OCI-LY7 (cell line): ENCODE results near the gene C11orf52. TPM values are rescaled to one million over a fixed set of nuclear protein-coding genes. Genes with fewer than 3 reads are reported as not detected.

Experiments
- BruUV-seq: library from RNA; stranded (reverse); fragments of 400-500 nt; replicated peaks from 2 replicates; lab custom pipeline; 2021; lab: Mats Ljungman, UMichigan
- CTCF ChIA-PET: fragments of 300-600 bp; sonication (Branson Sonifier 250); formaldehyde crosslinking; loops from one replicate; lab custom pipeline; 2022; ENCODE audit warnings: antibody characterized with exemption; ENCODE audit not compliant: unreplicated experiment; lab: Charles Lee
- POLR2A ChIA-PET: fragments of 300-600 bp; sonication (Branson Sonifier 250); formaldehyde crosslinking; loops from one replicate; lab custom pipeline; 2022; ENCODE audit warnings: antibody characterized with exemption; lab: Charles Lee
- DNase-seq: peaks from one replicate; pipeline ENCODE4 v3.0.0-alpha.2; 2015; ENCODE audit warnings: low spot score
- H2AFZ ChIP-seq: fragments of 200-600 bp; sonication (generic), shearing (Covaris generic); 2 replicates; pipeline ENCODE4 v1.6.1; 2014; ENCODE audit warnings: mild to moderate bottlenecking, antibody characterized with exemption, low read length, moderate library complexity
- H3K27ac ChIP-seq: fragments of 200-600 bp; sonication (generic); 2 replicates; pipeline ENCODE4 v1.5.1; 2014; ENCODE audit warnings: mixed run types, low read depth, mild to moderate bottlenecking, moderate library complexity, low read length, inconsistent platforms; ENCODE audit not compliant: poor library complexity, severe bottlenecking
- H3K36me3 ChIP-seq: fragments of 200-600 bp; sonication (generic); 2 replicates; pipeline ENCODE4 v1.6.1; 2014; ENCODE audit warnings: mild to moderate bottlenecking, antibody characterized with exemption, low read length, moderate library complexity, mixed read lengths; ENCODE audit not compliant: insufficient read depth
- H3K4me1 ChIP-seq: fragments of 200-600 bp; sonication (generic); 2 replicates; pipeline ENCODE4 v1.5.1; 2014; ENCODE audit warnings: mild to moderate bottlenecking, low read length; ENCODE audit not compliant: insufficient read depth, poor library complexity, severe bottlenecking
- H3K4me2 ChIP-seq: fragments of 200-600 bp; sonication (generic); 2 replicates; pipeline ENCODE4 v1.6.1; 2014; ENCODE audit warnings: mild to moderate bottlenecking, low read length
- H3K4me3 ChIP-seq: fragments of 200-600 bp; sonication (generic); 2 replicates; pipeline ENCODE4 v1.5.1; 2014; ENCODE audit warnings: mild to moderate bottlenecking, low read depth, low read length; ENCODE audit not compliant: poor library complexity, severe bottlenecking
- H3K79me2 ChIP-seq: fragments of 200-600 bp; sonication (generic); 2 replicates; pipeline ENCODE4 v1.6.1; 2016; ENCODE audit warnings: low read depth, mild to moderate bottlenecking, low read length, moderate library complexity, mixed read lengths; ENCODE audit not compliant: insufficient read depth
- H3K9me2 ChIP-seq: fragments of 200-600 bp; sonication (generic); 2 replicates; pipeline ENCODE4 v1.6.1; 2016; ENCODE audit warnings: mild to moderate bottlenecking, low read length, mixed read lengths; ENCODE audit not compliant: insufficient read depth
- H3K9me3 ChIP-seq: fragments of 200-600 bp; sonication (generic); 2 replicates; pipeline ENCODE4 v1.6.1; 2014; ENCODE audit warnings: mild to moderate bottlenecking, mixed run types, low read length, mixed read lengths
- H4K20me1 ChIP-seq: fragments of 200-600 bp; sonication (generic); 2 replicates; pipeline ENCODE4 v1.6.1; 2014; ENCODE audit warnings: mild to moderate bottlenecking, antibody characterized with exemption, low read length, moderate library complexity, mixed read lengths; ENCODE audit not compliant: insufficient read depth
- EZH2phosphoT487 ChIP-seq: fragments of 200-600 bp; sonication (generic); IDR thresholded peaks from 2 replicates; pipeline ENCODE4 v1.6.1; 2018; ENCODE audit warnings: low read depth, borderline replicate concordance, mild to moderate bottlenecking, mixed run types, antibody characterized with exemption, low read length, moderate library complexity, mixed read lengths
- intact Hi-C: fragments of 100-400 bp; cut with micrococcal nuclease; formaldehyde crosslinking; loops from one replicate; pipeline ENCODE4 v1.10.0; 2022; ENCODE audit not compliant: unreplicated experiment
- total RNA-seq, 2 experiments: library from RNA; depleted of rRNA in 1 of 2; stranded (reverse); fragments of >200 nt in 1 of 2; shearing (Covaris generic) in 1 of 2; gene quantifications; 2 replicates each; pipeline ENCODE4 v1.2.3, GENCODE V29; 2014 to 2022
- TF ChIP-seq, protein P1 (sequence below): fragments of 200-600 bp; sonication (generic); conservative IDR thresholded peaks from 2 replicates; pipeline ENCODE4 v1.5.1; 2014; ENCODE audit warnings: mild to moderate bottlenecking, antibody characterized with exemption, low read length, moderate library complexity, mixed read lengths

The C11orf52 gene
- total RNA-seq, 2 experiments from 2014 or later, result not detected

DNA sequence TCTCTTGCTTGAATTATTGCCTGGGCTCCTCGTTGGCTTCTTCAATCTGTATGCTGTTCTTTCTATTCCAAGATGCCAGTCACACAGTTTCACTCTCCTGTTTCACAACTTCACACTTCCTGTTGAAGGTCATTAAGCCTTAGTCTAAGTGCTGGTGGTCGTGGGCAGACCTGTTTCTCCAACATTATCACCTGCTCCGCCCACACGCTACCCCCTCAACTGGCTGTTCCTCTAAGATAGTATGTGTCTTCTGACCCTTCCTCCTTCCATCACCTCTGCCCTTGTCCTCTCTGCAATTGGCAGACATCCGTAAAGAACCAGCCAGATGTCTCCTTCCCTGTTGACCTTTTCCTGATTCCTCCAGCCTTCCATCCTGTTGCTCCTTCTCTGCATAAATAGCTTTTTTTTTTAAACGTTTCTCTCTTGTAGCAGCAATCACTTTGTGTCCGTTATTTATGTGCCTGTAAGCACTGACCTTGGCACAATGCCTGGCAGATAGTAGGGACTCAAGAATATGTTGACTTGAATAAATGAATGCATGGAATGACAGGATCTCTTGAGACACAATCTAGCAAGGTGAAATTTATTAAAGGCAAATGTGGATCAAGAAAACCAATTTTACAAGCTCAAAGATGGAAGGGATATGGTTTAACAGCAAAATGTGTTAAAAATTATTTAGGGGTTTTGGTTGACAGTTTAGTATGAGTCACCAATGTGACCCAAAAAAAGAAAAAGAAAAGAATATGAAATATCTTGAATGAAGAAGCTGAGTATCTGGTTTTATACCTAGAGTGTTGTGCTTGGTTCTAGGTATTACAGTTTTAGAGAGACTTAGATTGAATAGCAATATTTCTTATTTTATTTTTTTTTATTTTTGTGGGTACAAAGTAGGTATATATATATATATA, 31.1 kb downstream of the C11orf52 start:
- peaks cover 13% of the 10 kb centered on the region for H3K4me1 ChIP-seq
- no peaks in the 10 kb centered on the region for H3K79me2 ChIP-seq
- DNase-seq, result no peak
- H3K9me2 ChIP-seq, result no peaks in the 10 kb centered on the region
- CTCF ChIA-PET, result no interaction called here
- no peaks in the 10 kb centered on the region for H3K36me3 ChIP-seq
- no TSS peak for BruUV-seq
- no peaks in the 10 kb centered on the region for H4K20me1 ChIP-seq
- H3K4me3 ChIP-seq, result no peak overlapping the region
- no peak overlapping the region for H3K27ac ChIP-seq
- H2AFZ ChIP-seq, result no peak overlapping the region
- POLR2A ChIA-PET, result interaction anchor here (0.7 to 1.9 kb wide), 6 partner anchors 9 to 582 kb away, joined by 3 to 7 read pairs (median 4); no protein-coding TSS in a partner anchor
- intact Hi-C loops, result no loop called here
- TF ChIP-seq, protein P1, sequence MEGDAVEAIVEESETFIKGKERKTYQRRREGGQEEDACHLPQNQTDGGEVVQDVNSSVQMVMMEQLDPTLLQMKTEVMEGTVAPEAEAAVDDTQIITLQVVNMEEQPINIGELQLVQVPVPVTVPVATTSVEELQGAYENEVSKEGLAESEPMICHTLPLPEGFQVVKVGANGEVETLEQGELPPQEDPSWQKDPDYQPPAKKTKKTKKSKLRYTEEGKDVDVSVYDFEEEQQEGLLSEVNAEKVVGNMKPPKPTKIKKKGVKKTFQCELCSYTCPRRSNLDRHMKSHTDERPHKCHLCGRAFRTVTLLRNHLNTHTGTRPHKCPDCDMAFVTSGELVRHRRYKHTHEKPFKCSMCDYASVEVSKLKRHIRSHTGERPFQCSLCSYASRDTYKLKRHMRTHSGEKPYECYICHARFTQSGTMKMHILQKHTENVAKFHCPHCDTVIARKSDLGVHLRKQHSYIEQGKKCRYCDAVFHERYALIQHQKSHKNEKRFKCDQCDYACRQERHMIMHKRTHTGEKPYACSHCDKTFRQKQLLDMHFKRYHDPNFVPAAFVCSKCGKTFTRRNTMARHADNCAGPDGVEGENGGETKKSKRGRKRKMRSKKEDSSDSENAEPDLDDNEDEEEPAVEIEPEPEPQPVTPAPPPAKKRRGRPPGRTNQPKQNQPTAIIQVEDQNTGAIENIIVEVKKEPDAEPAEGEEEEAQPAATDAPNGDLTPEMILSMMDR, result no peak
- no peak for TF ChIP-seq EZH2phosphoT487
- H3K9me3 ChIP-seq, result 0 out of 2 replicates have a peak, but pooled peaks cover 5% of the 10 kb centered on the region
- no peak overlapping the region for H3K4me2 ChIP-seq

DNA sequence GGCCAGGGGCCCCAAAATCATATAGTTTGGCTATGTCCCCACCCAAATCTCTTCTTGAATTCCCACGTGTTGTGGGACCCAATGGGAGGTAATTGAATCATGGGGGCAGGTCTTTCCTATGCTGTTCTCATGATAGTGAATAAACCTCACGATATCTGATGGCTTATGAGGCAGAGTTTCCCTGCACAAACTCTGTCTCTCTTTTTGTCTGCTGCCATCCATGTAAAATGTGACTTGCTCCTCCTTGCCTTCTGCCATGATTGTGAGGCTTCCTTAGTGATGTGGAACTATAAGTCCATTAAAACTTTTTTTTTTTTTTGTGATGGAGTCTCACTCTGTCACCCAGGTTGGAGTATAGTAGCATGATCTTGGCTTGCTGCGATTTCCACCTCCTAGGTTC, 32.9 kb downstream of the C11orf52 start:
- DNase-seq, result no peak
- no peak overlapping the region for H3K27ac ChIP-seq
- no peaks in the 10 kb centered on the region for H4K20me1 ChIP-seq
- no peaks in the 10 kb centered on the region for H3K36me3 ChIP-seq
- ChIA-PET POLR2A (no interaction called here), CTCF (no interaction called here)
- no peak overlapping the region for H2AFZ ChIP-seq
- no TSS peak for BruUV-seq
- intact Hi-C loops, result no loop called here
- H3K4me2 ChIP-seq, result no peak overlapping the region
- peaks cover 11% of the 10 kb centered on the region for H3K4me1 ChIP-seq
- TF ChIP-seq, protein P1, result no peak
- no peak for TF ChIP-seq EZH2phosphoT487
- H3K9me2 ChIP-seq, result no peaks in the 10 kb centered on the region
- 0 out of 2 replicates have a peak, but pooled peaks cover 5% of the 10 kb centered on the region for H3K9me3 ChIP-seq
- H3K79me2 ChIP-seq, result no peaks in the 10 kb centered on the region
- H3K4me3 ChIP-seq, result no peak overlapping the region
